ENCODE measurements around the gene EFCAB11.

Gene EFCAB11

DNA sequence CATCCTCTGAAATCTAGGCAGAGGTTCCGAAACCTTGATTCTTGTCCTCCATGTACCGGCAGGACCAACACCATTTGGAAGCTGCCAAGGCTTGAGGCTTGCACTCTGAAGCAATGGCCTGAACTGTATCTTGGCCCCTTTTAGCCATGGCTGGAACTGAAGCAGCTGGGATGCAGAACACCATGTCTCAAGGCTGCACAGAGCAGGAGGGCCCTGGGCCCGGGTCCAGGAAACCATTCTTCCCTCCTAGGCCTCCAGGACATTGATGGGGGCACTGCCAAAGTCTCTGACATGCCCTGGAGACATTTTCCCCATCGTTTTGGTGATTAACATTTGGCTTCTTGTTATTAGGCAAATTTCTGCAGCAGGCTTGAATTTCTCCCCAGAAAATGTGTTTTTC lies 198.7 kb downstream of the EFCAB11 start:
- no peak for DNase-seq

GRCh38 chr14:89753828-89754412 lies 200.6 kb downstream of the EFCAB11 start:
- no peak for DNase-seq

DNA sequence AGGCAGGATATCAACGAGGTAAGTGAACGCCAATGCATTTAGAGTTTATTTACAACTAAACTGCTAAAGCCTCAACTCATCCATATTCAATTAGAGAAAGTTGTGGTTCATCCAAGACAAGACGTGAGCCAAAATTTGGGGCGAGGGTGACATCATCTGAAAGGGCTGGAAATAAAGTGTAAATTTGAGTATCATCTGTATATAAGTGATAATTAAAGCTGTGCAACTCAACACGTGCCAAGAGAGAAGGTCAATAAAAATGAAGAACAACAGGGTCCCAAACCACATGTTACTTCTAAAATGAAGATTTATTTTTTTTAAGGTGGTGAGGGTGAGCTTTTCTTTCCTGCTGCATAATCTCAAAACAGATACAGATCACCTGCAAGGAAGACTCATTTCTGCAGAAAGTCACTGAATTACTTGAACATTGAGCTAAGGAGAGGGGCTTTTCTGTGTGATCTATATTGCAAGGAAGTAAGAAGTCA lies 203.6 kb downstream of the EFCAB11 start:
- no peak for DNase-seq

- no peak for DNase-seq
Observed at GRCh38 chr14:89750281-89750755, 204.2 kb downstream of the EFCAB11 start.

DNA sequence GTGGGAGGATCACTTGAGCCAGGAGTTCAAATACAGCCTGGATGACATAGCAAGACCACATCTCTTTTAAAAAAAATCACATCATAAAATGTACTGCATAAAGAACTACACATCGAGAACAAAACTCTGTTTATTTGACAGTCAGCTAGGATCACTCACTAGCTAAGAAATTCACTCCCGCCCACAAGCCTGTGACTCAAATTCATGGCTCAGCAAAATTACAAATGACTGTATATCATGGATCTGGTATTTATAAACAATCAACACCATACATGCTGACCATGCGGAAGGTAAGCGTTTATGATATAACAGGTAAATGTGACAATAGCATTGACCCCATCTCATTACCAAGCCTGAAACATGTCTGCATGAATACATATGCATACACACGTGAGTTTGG lies 206.5 kb downstream of the EFCAB11 start:
- no peak for DNase-seq

DNA sequence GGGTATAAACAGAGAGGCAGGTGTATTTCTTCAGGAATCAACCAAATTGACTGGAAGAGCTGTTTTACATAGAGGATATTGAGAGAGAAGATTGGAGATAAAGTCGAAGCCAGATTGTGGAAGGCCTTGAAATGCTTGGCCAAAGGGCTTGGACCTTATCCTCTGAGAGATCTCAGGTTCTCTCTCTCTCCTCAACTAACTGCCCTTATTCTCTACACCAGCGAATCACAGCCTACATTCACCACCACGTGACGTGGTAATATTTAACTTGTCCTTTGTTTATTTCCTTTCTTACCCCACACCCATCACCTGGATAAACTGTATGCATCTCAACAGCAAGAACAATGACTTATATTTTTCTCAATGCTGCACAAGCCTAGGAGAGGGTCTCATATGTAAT lies 207.4 kb downstream of the EFCAB11 start:
- DNase-seq: no peak

GRCh38 chr14:89746654-89747053 lies 207.9 kb downstream of the EFCAB11 start:
- no peak for DNase-seq

DNA sequence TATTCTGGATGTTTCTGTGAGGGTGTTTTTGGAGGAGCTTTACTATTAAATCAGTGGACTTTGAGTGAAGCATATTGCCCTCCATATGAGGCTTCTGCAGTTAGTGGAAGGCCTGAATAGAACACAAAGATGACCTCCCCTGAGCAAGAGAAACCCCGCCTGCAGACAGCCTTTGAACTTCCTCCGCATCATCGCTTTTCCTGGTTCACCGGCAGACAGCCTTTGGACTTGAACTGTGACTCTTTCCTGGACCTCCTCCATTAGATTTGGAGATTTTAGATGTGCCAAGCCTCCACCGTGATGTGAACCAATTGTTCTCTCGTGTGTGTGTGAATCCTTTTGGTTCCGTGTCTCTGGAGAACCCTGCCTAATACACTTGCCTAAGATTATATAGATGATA lies 208.4 kb downstream of the EFCAB11 start:
- no peak for DNase-seq
